ENCODE data around the gene SNX5.
A peak's percentile ranks its signal among the peaks of the same experiment; 100 is the strongest.

SNX5 gene

GRCh38 chr20:17938871-17939619 is 29.5 kb downstream of the SNX5 start:
- peak; percentile 66 for DNase-seq

GRCh38 chr20:17936761-17937732 is 31.5 kb downstream of the SNX5 start:
- DNase-seq: no peak

- DNase-seq: no peak
These were observed 32.3 kb downstream of the SNX5 start for GRCh38 chr20:17936286-17936760.

GRCh38 chr20:17935761-17936160 is 32.8 kb downstream of the SNX5 start:
- DNase-seq: no peak

- no peak for DNase-seq
These were observed 33.4 kb downstream of the SNX5 start for GRCh38 chr20:17935186-17935585.

GRCh38 chr20:17934141-17934862 is 34.3 kb downstream of the SNX5 start:
- no peak for DNase-seq

GRCh38 chr20:17933711-17934110 is 34.9 kb downstream of the SNX5 start:
- no peak for DNase-seq

- no peak for DNase-seq
These were observed 35.5 kb downstream of the SNX5 start for GRCh38 chr20:17933121-17933520.

GRCh38 chr20:17932396-17932795 is 36.2 kb downstream of the SNX5 start:
- no peak for DNase-seq

GRCh38 chr20:17931513-17931912 is 37.1 kb downstream of the SNX5 start:
- DNase-seq: no peak

GRCh38 chr20:17928633-17929311 is 39.8 kb downstream of the SNX5 start:
- DNase-seq: no peak

- DNase-seq: no peak
These were observed 40.4 kb downstream of the SNX5 start for GRCh38 chr20:17928211-17928611.

GRCh38 chr20:17925940-17926300 is 42.7 kb downstream of the SNX5 start:
- DNase-seq: no peak

- no peak for DNase-seq
These were observed 43.3 kb downstream of the SNX5 start for GRCh38 chr20:17925141-17925939.

GRCh38 chr20:17921774-17922173 is 46.8 kb downstream of the SNX5 start:
- DNase-seq: no peak

- no peak for DNase-seq
These were observed 49.4 kb downstream of the SNX5 start for GRCh38 chr20:17919149-17919548.

GRCh38 chr20:17917832-17918618 is 50.6 kb downstream of the SNX5 start:
- no peak for DNase-seq

GRCh38 chr20:17916433-17916891 is 52.1 kb downstream of the SNX5 start:
- DNase-seq: no peak

GRCh38 chr20:17914957-17915356 is 53.6 kb downstream of the SNX5 start:
- DNase-seq: no peak

- no peak for DNase-seq
These were observed 55.7 kb downstream of the SNX5 start for GRCh38 chr20:17912916-17913315.

- no peak for DNase-seq
These were observed 56.7 kb downstream of the SNX5 start for GRCh38 chr20:17911927-17912326.
